Measurements from ENCODE around the gene TTC6.
A peak's percentile ranks its signal among the peaks of the same experiment; 100 is the strongest.
"Not testable (repeated sequence)": the region's sequence is repeated elsewhere in the genome, so short reads cannot be mapped to it uniquely, and the experiment has no call there.

Gene TTC6, protein sequence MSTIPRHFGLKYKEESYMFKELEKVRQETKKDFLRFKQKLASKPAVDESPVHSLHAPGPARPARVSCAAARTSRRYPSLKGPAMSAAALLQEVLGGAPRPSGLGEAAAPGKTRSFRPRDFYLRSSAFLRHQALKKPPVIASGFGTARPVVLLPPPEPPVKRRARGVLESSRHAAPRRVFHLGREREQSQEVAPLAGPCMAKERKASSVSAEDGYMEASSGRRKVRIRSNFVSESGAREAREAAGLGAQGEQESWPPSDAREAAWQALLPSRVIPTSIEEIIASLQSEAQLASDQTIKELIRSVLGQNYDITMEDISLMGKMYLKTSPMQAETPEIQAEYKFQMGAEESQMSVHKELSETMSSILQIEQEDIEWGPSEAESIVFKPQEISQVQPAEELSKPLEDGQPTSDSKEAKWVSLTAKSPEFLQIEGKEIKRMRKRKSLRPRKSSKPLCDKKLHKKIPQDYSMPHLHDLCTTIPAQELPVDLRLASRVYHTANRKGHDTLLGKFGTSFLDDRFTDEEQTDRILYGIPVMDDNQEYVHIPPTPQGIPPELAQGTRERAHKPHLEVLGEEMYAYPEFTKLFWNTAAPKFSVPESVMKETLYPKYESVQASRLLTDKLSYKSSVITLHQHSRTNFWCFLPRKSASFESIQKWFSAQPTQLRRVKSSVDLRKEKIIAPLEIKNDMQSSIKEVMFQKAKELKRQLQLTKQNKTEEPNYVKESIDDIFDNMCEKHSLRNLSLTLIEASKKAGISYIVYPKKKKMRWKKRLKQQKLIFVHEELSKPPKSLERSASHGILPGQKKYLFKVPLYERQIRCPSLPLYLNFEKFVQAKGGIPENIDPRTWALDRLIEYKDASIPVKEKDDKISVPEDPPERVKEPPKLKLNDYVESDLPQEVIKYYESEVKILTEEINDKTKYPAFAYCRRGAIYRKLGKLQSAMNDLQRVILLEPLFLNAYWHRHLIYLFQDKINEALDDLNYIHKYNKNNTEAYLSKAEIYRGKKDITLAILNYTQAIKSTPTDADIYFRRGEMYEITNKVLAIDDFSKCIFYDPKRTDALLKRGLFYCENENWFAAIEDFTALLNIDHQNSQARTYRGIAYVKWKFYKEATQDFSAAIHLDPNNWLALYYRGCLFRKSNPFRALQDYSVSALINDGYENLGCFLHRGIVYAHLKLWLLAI (N-terminal part only)

DNA sequence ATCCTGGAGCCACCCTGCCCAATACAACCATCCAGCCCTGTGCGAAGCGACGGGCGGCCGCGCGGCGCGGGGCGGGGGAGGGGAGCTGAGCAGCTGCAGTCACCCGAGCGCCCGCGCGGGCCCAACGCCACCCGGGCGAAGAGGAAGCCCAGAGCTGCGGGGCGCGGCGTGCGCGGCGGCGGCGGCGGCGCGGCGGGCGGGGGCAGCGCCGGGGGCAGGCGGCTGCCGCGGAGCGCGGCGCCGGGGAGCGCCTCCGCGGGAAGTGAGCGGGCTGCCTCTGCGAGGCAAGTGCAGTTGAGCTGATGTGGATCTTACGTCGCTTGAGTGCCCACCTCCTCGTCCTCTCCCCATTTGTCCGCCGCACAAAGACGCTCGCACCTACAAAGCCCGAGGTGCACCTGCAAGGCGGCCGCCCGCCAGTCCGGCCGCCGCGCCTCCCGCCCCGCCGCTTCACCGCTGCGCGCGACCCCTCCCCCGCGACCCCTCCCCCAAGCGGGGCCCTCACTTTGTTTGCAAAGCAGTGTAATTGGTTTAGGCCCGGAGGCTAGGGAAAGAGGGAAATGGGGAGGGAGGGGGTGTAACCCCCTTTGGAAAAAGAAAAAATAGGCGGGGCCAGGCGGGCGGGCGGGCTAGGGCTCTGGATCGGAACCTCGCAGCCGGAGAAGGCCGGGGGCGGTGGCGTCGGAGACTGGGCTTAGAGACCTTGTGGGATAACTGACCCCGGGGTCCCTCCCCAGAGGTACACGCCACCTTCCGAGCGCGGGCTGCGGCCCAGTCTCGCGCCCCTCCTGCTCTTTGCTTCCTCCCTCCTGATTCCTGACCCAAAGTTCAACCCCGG lies at the start of gene TTC6, which contains the start of gene FOXA1:
Gene TTC6 (plus strand): TSS at position 659 of the 838 bp plus-strand sequence. CDS start 26,436 bp downstream, outside the sequence.
Gene FOXA1 (minus strand): TSS at position 279 of the 838 bp plus-strand sequence. CDS start 277 bp downstream, at position 2.
- DNase-seq (ENCODE audit: low read depth): no peak

DNA sequence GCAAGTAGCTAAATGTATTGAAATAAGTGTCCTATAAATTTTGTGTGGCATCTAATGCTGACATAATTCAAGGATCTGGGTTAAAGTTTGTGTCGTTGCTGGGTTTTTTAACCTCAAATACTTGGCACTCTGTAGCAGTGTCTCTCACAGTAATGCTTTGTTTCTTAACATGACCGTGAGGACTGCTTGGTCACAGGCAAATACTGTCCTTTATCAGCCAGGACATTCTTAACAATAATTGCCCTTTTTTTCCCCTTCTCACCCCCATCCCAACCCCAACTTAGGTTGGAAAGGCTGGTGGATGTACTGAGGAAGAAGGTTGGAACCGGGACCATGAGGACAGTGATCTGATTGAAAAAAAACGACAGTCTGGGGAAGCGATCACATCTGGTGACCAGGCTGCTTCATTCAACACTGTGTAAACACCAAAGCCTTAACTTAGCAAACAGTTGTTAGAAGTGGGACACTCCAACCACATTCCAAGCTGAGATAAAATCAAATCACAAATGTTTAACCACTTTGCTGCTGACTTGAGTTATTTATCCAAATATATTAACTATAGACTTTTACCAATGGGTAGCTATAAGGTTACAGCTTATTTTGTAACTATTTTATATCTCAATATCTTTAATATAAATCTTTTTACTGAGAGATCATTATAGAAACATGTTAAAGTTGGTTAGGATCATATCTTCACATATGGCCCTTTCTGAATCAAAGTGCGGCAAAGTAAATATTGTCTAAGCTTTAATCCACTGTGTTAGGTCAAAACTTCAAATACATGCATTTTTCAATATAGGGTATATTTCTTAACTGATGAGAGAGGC lies 48.6 kb upstream of the TTC6 start:
- DNase-seq (ENCODE audit: low read depth): no peak

DNA sequence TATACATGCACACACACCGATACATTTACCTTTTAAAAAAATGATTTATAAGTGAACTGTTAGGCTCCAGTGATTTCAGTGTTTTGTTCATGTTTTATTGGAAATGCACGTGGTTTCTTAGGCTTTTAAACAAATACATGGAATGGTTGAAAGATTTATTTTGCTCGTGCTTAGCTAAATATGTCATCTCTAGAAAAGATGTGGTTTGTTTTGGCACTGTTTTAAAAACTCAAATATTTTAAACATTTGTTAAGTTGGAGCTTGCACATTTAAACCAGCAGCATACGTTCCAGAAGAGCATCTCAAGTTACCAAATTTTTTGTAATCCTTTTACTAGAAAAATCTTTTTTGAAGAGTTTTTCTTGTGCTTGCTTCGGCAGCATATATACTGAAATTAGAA lies 44.9 kb upstream of the TTC6 start:
- DNase-seq (ENCODE audit: low read depth): peak; percentile 60

DNA sequence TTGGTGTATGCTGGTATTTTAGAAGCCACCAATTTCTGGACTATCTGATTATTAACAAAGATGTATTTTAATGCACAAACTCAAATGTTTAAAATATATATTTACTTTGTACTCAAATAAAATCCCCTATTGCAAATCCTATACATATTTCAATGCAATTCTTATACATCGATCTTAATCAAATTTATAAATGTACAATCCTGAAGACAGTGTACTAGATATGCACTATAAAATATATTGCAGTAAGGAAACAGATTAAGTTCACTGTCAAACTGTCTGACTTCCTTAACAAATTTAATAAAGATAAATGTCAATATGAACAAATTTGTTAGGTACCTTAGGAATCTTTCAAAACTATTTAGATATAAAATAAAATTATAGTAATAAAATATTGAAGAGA lies 44.3 kb upstream of the TTC6 start:
- no peak for DNase-seq (ENCODE audit: low read depth)

DNA sequence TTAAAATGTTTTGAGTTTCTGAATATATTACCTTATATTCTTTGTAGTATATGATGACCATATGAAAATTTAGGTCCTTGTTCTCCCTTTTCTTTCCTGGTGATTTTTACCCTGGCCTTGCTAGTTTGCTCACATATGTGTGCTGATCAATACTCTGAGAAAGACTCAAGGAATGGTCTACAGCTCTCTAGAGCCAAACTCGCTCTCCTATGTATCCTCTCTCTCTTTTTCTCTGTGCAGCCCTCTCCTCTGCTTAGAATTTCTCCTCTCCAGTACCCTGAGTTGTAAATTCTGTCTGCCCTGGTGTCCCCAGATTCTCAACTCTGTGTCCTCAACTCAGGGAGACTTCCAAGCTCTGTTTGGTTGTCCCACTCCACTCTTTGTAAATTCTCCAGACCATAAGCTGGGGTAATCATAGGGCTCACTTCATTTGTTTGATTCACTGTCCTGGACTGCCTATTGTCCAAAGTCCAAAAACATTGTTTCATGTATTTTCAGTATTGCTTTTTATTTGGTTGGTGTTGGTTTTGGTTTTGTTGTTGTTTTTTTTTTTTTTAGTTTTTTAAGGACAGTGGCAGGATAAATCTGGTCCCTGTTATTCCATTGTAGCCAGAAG lies 41.4 kb upstream of the TTC6 start:
- DNase-seq (ENCODE audit: low read depth): no peak

DNA sequence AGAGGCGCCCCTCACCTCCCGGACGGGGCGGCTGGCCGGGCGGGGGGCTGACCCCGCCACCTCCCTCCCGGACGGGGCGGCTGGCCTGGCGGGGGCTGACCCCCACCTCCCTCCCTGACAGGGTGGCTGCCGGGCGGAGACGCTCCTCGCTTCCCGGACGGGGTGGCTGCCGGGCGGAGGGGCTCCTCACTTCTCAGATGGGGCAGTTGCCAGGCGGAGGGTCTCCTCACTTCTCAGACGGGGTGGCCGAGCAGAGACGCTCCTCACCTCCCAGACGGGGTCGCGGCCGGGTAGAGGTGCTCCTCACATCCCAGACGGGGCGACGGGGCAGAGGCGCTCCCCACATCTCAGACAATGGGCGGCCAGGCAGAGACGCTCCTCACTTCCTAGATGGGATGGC lies 39.8 kb upstream of the TTC6 start:
- not testable (repeated sequence) for DNase-seq (ENCODE audit: low read depth)

DNA sequence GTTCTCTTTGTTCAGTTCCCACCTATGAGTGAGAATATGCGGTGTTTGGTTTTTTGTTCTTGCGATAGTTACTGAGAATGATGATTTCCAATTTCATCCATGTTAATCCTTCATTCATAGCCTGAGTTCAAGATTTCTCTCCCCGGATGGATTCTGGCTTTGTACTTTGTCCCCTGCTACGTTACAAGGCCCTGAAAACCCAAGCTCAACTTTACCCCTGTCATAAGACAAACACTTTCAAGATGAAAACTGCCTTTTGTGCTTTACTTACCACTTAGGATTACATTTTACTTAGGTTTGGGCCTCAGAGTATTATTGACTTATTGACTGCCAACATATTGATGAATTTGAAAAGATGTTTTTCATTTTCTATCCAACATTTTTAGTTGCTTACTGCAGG lies 36.7 kb upstream of the TTC6 start:
- DNase-seq (ENCODE audit: low read depth): no peak

DNA sequence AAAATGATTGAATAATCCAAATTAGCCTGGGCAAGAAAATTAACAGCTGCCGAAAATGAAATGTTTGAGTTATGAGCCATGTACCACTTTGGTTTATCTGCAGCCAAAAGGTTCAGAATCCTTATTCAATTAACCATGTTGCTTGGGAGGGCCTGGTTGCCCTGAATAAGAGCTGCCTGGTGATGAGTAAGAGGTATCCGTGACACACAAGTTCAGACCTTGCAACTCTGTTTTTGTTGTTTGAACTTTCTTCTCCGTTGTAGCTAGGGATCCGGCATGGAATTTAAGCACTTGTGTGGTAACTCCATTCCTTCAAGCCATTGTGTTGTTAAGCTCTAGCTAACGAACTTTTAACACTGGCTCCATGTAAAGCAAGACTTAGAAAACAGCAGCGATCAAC lies 36.0 kb upstream of the TTC6 start:
- no peak for DNase-seq (ENCODE audit: low read depth)

DNA sequence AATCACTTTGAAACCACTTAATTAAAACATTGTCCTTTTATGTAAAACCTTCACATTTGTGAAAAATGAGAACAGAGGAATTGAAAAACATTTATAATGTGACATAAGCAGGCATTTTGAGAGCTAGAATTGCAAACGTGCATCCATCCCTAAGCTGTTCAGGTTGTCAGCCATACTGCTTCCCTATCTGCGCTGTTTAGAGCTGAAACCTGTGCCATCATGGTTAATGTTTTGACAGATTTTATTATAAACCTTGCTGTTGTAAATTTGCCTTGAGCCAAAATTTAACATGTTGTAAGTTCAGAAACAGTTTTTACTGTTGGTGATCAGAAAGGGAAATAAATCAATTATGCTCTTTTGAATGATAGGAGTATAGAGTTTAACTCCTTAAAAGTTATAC lies 32.2 kb upstream of the TTC6 start:
- no peak for DNase-seq (ENCODE audit: low read depth)

DNA sequence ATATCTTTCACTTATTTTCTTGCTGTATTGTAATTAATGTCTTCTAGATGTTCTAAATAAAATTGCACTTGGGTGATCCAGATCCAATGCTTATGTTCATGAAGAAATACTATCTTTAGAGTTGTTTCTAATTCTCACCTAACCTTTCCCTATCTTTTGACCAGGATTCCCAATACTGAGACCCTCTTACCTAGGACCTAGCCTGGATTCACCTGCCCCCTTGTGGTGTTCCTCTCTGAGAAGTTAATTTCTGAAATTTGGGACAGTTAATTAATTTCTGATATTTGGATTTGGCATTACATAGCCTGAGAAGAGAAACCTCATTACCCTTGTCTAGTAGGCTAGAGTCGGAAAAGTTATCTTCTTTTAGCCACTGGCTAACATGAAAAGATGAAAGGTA lies 29.9 kb upstream of the TTC6 start:
- DNase-seq (ENCODE audit: low read depth): no peak

DNA sequence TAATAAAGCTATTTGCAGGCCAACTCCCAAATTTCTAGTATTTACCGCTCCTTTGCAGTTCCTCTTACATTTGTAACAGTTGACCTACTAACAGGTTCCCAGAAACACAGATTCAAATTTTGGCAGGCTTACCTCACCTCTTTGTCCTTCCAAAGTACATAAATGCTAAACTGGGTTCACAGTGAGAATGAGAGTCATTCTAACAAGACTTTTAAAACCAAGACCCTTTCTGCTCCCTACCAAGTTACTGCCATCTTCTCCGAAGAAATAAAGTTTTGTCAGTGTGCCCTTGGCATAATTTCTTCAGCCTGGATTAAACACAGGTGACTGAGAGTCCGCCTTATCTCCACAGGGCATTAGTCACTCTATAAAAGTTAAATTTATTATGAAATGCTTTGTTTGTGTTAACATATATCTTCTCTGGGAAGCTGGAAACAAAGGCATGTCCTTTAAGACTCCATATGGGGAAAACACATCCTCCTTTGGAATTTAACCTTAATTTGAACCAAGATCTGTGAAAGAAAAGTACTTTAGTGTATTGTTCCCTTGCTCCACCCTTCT lies 28.5 kb upstream of the TTC6 start:
- DNase-seq (ENCODE audit: low read depth): no peak

DNA sequence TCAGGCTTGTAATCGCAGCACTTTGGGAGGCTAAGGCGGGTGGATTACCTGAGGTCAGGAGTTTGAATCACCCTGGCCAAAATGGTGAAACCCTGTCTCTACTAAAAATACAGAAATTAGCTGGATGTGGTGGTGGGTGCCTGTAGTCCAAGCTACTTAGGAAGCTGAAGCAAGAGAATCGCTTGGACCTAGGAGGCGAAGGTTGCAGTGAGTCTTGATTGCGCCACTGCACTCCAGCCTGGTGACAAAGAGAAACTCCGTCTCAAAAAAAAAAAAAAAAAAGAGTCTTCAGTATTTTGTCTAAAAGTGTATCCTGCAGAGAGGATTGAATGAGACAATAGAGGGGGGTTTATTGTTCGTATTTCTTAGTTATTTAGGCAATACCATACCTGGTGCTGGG lies 25.7 kb upstream of the TTC6 start:
- DNase-seq (ENCODE audit: low read depth): no peak

DNA sequence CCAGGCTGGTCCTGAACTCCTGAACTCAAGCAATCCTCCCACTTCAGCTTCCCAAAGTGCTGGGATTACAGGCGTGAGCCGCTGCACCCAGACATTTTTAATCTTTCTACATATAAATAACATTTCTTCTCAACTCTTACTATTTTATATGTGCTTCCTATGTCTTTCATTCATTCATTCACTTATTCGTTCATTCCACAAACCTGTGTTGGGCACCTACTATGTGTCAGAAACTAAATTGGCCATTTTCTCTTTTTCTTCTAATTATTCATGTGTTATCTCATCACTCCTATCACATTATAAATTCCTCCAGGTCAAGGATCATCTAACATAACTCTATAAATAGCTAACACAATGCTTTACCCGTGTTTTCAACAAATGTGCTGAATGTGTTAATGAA lies 24.0 kb upstream of the TTC6 start:
- DNase-seq (ENCODE audit: low read depth): no peak

DNA sequence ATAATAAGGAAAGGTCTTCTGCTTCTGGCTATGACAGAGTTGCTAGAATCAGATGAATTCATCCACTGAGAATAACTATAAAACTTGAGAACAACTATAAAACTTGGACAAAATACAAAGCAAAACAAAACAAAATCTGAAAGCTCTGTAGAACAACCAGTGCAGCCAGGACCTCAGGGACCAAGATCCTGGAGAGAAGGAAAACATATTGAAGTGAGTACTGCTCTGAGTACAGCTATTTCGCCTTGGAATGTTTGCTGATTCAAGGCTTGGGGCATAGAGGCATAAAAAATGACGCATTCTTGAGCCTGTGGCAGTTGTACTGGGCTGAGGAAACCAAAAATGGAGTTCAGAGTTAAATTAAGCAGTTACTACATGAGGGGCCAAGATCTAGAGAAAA lies 22.1 kb upstream of the TTC6 start:
- no peak for DNase-seq (ENCODE audit: low read depth)

DNA sequence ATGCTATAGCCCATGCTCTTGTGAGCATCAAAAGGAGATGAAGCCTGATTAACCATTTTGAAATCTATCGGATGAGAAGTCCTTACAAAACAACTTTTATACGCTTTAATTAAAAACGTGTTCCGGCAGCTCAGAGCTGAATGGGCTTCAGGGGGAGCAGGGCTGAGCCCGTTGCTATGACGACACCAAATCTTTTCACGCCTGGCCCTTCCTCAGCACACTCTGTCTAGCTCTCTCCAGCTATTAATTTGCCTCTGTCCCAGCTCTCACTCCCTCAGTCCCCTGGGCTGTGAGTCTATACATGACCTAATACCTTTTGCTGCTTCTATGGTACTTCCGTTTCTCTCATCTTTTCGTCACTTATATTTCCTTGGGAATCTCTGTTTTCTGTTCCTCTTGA lies 16.2 kb upstream of the TTC6 start:
- no peak for DNase-seq (ENCODE audit: low read depth)

DNA sequence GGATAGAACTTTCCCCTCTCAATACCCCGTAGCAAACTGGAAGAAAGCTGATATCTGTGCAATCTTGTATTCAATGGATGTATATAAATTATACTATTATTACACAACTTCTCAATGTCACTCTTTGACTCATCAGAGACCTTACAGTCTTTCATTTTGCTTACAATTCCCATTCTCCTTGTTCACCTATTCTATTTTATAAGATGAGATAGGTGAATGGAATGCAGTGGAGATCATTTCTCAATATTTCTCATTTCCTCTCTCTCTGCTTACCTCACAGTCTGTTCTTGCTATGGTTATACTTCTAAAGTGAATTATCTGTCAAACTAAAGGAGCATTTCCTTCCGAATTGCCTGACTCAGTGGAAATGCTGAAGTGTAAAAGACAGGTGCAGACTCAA lies 15.3 kb upstream of the TTC6 start:
- no peak for DNase-seq (ENCODE audit: low read depth)

DNA sequence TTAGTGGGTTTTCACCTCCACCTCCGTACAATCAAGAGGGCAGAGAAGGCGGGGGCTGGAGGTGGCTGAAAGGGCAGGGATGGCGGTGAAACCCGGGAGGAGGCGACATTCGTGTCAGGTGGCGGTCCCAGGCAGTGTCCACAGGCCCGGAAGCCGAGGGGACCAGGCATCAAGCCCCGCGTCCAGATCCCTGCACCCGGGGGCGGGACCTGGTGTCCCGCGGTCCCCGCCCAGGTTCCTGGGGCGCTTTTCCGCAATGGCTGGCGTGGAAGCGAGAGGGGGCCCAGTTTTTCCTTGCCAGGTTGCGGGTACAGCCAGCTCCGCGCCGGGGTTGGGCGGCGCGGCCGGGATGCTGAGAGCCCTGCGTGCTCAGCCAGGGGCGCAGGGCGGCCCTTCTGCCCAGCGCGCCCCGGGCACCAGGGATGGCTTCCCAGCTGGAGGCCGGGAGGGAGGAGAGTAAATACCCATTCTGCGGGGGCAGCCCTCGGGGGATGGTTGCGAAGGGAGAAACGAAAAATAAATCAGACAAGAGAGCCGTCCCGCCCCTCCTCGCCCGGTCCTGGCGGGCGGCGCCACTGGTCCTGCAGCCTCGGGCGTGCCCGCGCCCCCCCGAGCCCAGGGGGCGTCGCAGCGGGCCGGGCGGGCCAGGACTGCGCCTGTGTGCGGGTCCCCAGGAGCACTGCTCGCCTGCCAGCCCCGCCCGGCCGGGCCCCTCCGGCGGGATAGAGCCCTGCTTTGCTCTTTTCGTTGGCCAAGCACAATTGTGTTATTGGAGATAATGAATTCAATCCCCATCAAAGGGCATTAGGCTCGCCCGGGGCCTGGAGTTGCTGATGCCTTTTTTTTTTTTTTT lies 11.8 kb upstream of the TTC6 start:
- DNase-seq (ENCODE audit: low read depth): no peak

DNA sequence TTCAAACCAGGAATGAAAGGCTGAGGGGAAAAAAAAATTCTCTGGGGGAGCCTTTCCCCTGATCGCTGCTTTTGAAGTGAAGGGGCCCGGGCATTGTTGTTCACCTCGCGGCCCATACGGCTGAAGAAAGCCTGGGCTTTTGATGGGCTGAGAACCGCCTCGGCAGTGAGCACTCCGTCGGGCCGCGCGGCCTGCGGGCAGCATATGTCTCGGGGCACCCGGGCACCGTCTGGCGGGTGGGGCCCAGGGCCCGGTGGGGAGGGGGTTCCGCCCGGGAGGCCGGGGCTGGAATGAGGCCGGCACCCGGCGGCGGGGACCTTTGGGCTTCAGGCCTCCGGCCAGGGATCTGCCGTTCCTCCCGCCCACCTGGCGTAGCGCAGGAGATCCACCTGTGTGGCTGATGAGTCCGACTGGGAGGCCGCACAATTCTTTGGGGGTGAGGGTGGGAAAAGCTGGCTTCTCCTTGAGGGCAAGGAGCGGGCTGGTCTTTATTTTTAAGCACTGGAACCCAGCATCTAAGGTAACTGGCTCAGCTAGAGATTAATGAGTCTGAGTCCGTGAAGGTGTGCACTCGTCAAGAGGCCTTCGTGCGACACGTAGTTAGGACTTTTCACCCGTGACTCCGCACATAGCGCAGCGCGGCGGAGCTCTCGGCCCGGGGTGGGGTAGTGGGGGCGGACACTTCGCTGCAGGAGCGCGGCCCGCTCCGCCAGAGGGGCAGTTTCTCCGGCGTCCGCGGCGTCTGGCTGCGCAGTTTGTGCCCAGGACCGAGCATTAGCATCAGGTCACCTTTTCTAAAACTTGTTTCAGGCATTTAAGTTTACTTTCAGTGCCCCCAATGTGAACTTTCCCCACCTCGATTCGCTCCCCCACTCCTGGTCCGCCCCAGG lies 11.0 kb upstream of the TTC6 start:
- DNase-seq (ENCODE audit: low read depth): no peak

Measured in fibroblast of the conjunctiva (primary cell).